GM04504 (cell line): ENCODE data around the gene ARHGAP8.
"Not testable (repeated sequence)": the region's sequence is repeated elsewhere in the genome, so short reads cannot be mapped to it uniquely, and the experiment has no call there.

Source experiments
- DNase-seq: peaks from one replicate; pipeline ENCODE4 v3.0.0-alpha.2; 2012; ENCODE audit warnings: low read depth

ARHGAP8 gene

GRCh38 chr22:44739666-44740065, 12.7 kb upstream of the ARHGAP8 start:
- not testable (repeated sequence) for DNase-seq

- no peak for DNase-seq
Observed at GRCh38 chr22:44740307-44740706, 12.1 kb upstream of the ARHGAP8 start.

GRCh38 chr22:44741929-44742328, 10.4 kb upstream of the ARHGAP8 start:
- no peak for DNase-seq

GRCh38 chr22:44743247-44743646, 9.1 kb upstream of the ARHGAP8 start:
- no peak for DNase-seq

- no peak for DNase-seq
Observed at GRCh38 chr22:44743804-44744211, 8.6 kb upstream of the ARHGAP8 start.

GRCh38 chr22:44745853-44746789, 6.3 kb upstream of the ARHGAP8 start:
- no peak for DNase-seq

GRCh38 chr22:44747784-44748127, 4.6 kb upstream of the ARHGAP8 start:
- DNase-seq = not testable (repeated sequence)

- DNase-seq = no peak
Observed at GRCh38 chr22:44748524-44748923, 3.9 kb upstream of the ARHGAP8 start.

GRCh38 chr22:44750481-44750880, 1.9 kb upstream of the ARHGAP8 start:
- DNase-seq = no peak

GRCh38 chr22:44753189-44754042, 1.0 kb downstream of the ARHGAP8 start:
- DNase-seq = no peak

GRCh38 chr22:44754998-44755397, 2.6 kb downstream of the ARHGAP8 start:
- DNase-seq = no peak

- no peak for DNase-seq
Observed at GRCh38 chr22:44755417-44755816, 3.0 kb downstream of the ARHGAP8 start.

- no peak for DNase-seq
Observed at GRCh38 chr22:44755956-44756361, 3.6 kb downstream of the ARHGAP8 start.

GRCh38 chr22:44758344-44758973, 6.1 kb downstream of the ARHGAP8 start:
- DNase-seq = no peak

- no peak for DNase-seq
Observed at GRCh38 chr22:44759001-44759400, 6.6 kb downstream of the ARHGAP8 start.

GRCh38 chr22:44759430-44760310, 7.3 kb downstream of the ARHGAP8 start:
- DNase-seq = no peak

- no peak for DNase-seq
Observed at GRCh38 chr22:44760476-44760875, 8.1 kb downstream of the ARHGAP8 start.

- DNase-seq = no peak
Observed at GRCh38 chr22:44761025-44761424, 8.7 kb downstream of the ARHGAP8 start.

GRCh38 chr22:44764373-44764772, 12.0 kb downstream of the ARHGAP8 start:
- no peak for DNase-seq

- no peak for DNase-seq
Observed at GRCh38 chr22:44764974-44765373, 12.6 kb downstream of the ARHGAP8 start.

GRCh38 chr22:44765571-44766285, 13.4 kb downstream of the ARHGAP8 start:
- no peak for DNase-seq
